Adrenal gland (tissue), 12 donors: ENCODE measurements around the gene LMF1. TPM values are rescaled to one million over a fixed set of nuclear protein-coding genes. Genes with fewer than 3 reads are reported as not detected.
A peak's percentile ranks its signal among the peaks of the same experiment; 100 is the strongest.

Source experiments
- DNase-seq, 7 donors: peaks; one replicate each; pipeline ENCODE4 v3.0.0-alpha.2; 2019 to 2020
- H3K27ac ChIP-seq, 5 donors: fragments of 200-600 bp; sonication (generic) in 4 of 5; 1 replicate in 3 of 5; 2 replicates in 2 of 5; pipeline versions ENCODE4 v1.5.1 to v1.8.0; 2016 to 2020; ENCODE audit warnings: mild to moderate bottlenecking in 1 of 5
- H3K27me3 ChIP-seq: fragments of 200-600 bp; 2 replicates; pipeline ENCODE4 v1.8.0; 2021
- H3K36me3 ChIP-seq, 2 donors: fragments of 200-600 bp; replicated peaks in 1 of 2; 1 replicate in 1 of 2; 2 replicates in 1 of 2; pipeline versions ENCODE4 v1.5.1 to v1.8.0; 2018 to 2022
- H3K4me1 ChIP-seq, 2 donors: fragments of 200-600 bp; replicated peaks in 1 of 2; 1 replicate in 1 of 2; 2 replicates in 1 of 2; pipeline versions ENCODE4 v1.5.1 to v1.8.0; 2018 to 2021
- H3K4me3 ChIP-seq, 4 donors: fragments of 200-600 bp; sonication (generic) in 3 of 4; one replicate each; pipeline ENCODE4 v1.5.1; 2016 to 2018
- H3K9me3 ChIP-seq, 3 donors: fragments of 200-600 bp; sonication (generic) in 1 of 3; replicated peaks in 1 of 3; 1 replicate in 2 of 3; 2 replicates in 1 of 3; pipeline versions ENCODE4 v1.5.1 to v1.8.0; 2016 to 2021
- POLR2A ChIP-seq, 2 donors: fragments of 450-650 bp; IDR thresholded peaks; one replicate each; pipeline ENCODE4 v1.6.1; 2017; ENCODE audit warnings: antibody characterized with exemption in 2 of 2, mild to moderate bottlenecking in 2 of 2, moderate library complexity in 1 of 2
- WGBS, 4 donors: extraction: QIAGEN DNeasy Blood & Tissue Kit in 2 of 4; methylation state at CpG; one replicate each; pipeline versions ENCODE4 v1.1.5 to v1.1.7; 2013 to 2017; 5-methylcytosine and 5-hydroxymethylcytosine counted together
- intact Hi-C, 2 donors: fragments of 100-400 bp; cut with DNase I; formaldehyde crosslinking; loops; one replicate each; pipeline versions ENCODE4 v1.14.1 to v1.15.0; 2022 to 2023
- polyA plus RNA-seq, 3 donors: library from polyadenylated mRNA; stranded (reverse); fragments of 200-250 nt in 2 of 3; fragments of 350-450 nt in 1 of 3; fragmentation: Illumina TruSeq in 1 of 3; extraction: RNeasy Lipid Tissue Mini Kit (QIAGEN cat#74804) in 1 of 3; gene quantifications; one replicate each; pipeline ENCODE4 v1.2.3, GENCODE V29; 2013 to 2014
- total RNA-seq, 9 donors: library from RNA; depleted of rRNA in 4 of 9; stranded (reverse); fragments of >200 nt in 4 of 9; fragments of 120-200 nt in 1 of 9; fragmentation: NEBNext Ultra II Directional in 1 of 9; extraction: Animal tissue kit (Norgen Biotek cat#: 25700) in 1 of 9; gene quantifications; one replicate each; pipeline versions ENCODE4 v1.1.0 to v1.2.4, GENCODE V29; 2013 to 2023
- TF ChIP-seq, protein P1 (sequence below), 6 experiments: fragments of 450-650 bp in 4 of 6; fragments of 200-600 bp in 2 of 6; sonication (generic) in 1 of 6; IDR thresholded peaks; 1 replicate in 5 of 6; 2 replicates in 1 of 6; pipeline versions ENCODE4 v1.5.1 to v1.8.0; 2016 to 2021; ENCODE audit warnings: antibody characterized with exemption in 6 of 6, mild to moderate bottlenecking in 2 of 6, moderate library complexity in 1 of 6
- donor health status: healthy with polysubstance abuse.
- donor health status: Bipolar disorder and iron deficiency.
- donor health status: DM: yes; HTN: yes; CAD: no.
- donor health status: DM: no; HTN: no; CAD: no.
- donor health status: DM: no; HTN: no; CAD: no.
- donor health status: DM: yes; HTN: yes; CAD: no.

The LMF1 gene
- total and polyA plus RNA-seq, 12 donors = 10.5 to 101 (median 36.3) TPM

DNA sequence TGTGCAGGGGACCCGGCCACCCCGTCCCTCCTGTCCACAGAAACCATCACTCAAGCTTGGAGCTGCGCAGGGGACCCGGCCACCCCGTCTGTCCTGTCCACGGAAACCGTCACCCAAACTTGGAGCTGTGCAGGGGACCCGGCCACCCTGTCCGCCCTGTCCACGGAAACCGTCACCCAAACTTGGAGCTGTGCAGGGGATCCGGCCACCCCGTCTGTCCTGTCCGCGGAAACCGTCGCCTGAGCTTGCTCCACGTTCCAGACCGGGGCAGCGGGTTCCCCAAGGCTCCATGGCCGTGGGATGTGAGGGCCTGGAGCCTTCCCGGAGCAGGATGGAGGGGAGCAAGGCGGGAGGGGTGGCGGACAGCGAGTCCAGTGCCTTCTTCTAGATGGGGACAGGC, 36.0 kb upstream of the LMF1 start:
- no peak for DNase-seq
- H3K4me1 ChIP-seq = peaks cover 0 to 4% of the 10 kb centered on the region in 2 donors
- intact Hi-C loops = no loop called here
- H3K9me3 ChIP-seq = no peaks in the 10 kb centered on the region
- TF ChIP-seq POLR2A (IDR thresholded peaks at IDR 0.05) = no peak
- TF ChIP-seq, protein P1, sequence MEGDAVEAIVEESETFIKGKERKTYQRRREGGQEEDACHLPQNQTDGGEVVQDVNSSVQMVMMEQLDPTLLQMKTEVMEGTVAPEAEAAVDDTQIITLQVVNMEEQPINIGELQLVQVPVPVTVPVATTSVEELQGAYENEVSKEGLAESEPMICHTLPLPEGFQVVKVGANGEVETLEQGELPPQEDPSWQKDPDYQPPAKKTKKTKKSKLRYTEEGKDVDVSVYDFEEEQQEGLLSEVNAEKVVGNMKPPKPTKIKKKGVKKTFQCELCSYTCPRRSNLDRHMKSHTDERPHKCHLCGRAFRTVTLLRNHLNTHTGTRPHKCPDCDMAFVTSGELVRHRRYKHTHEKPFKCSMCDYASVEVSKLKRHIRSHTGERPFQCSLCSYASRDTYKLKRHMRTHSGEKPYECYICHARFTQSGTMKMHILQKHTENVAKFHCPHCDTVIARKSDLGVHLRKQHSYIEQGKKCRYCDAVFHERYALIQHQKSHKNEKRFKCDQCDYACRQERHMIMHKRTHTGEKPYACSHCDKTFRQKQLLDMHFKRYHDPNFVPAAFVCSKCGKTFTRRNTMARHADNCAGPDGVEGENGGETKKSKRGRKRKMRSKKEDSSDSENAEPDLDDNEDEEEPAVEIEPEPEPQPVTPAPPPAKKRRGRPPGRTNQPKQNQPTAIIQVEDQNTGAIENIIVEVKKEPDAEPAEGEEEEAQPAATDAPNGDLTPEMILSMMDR (IDR thresholded peaks at IDR 0.05) = no peak
- H3K27me3 ChIP-seq = peaks cover 8% of the 10 kb centered on the region
- WGBS, 4 donors = 89 to 94% (median 92%) methylated on average over 14 to 25 of the region's 25 CpGs
- no peaks in the 10 kb centered on the region for H3K36me3 ChIP-seq
- no peak overlapping the region for H3K4me3 ChIP-seq
- no peak overlapping the region for H3K27ac ChIP-seq

DNA sequence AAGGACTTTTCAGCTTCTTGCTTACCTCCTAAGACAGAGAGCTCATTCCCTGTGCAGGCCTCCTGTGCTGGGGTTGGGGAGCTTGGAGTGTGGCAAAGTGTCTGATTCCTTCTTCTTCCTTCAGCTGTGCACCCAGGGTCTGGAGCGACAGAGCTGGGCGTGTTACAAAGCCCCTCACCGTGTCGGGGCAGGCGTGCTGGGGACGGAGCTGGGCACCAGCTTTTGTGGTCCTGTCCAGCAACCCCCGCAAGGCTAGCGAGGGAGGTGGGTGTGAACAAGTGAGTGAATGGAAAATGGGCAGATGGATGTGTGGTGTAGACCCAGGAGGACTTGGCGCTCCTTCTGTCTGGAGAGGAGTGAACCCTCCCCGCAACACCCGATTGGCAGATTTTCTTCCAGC, 34.5 kb upstream of the LMF1 start:
- no peak for TF ChIP-seq POLR2A (IDR thresholded peaks at IDR 0.05)
- TF ChIP-seq, protein P1 (IDR thresholded peaks at IDR 0.05) = no peak
- H3K27ac ChIP-seq = no peak overlapping the region
- H3K4me1 ChIP-seq = peaks cover 0 to 4% of the 10 kb centered on the region in 2 donors
- 81 to 89% (median 83%) methylated on average over 11 of the region's 11 CpGs for WGBS, 4 donors
- no peak for DNase-seq
- intact Hi-C loops = no loop called here
- H3K27me3 ChIP-seq = peaks cover 8% of the 10 kb centered on the region
- no peaks in the 10 kb centered on the region for H3K9me3 ChIP-seq
- no peak overlapping the region for H3K4me3 ChIP-seq
- no peaks in the 10 kb centered on the region for H3K36me3 ChIP-seq

DNA sequence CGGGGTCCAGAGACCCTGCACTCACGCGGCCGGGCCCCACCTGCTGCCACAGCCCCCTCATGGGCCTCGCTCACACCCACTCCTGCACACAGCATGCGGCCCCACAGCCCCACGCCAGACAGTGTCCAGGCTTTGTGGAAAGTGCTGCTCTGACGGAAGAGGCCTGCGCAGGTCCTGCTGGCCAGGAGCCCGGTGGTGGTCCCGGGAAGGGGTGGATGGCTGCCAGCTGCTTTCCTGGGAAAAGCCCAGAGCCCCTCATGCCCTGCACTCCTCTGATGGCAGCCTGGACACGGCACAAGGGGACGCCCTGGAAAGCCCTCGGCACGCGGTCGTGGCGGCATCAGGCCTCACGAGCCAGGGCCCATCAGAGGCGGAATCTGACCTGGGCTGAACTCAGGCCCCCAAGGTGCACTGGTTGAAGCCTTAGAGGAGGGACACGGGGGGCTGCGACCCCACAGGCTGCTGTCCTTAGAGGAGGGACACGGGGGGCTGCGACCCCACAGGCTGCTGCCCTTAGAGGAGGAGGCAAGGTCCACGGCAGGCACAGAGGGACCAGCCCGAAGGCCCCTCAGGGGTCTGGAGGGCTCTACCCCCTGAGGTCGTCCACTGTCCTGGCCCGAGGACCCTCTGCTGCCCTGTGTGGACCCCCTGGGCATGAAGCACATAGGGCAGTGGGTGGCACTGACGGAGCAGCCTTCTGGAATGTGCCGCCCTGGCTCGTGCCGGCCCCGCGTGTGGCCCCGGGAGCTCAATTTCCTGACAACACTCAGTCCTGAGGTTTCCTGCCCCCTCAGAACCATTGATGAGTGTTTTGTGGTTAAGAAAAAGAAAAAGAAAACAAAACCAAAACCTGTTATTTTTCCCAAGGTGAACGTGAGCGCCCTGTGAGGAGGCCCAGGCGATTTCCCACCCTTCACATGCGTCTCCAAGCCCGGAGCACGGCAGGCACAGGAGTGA, 32.9 kb upstream of the LMF1 start:
- TF ChIP-seq, protein P1 (IDR thresholded peaks at IDR 0.05) = no peak
- no peak for TF ChIP-seq POLR2A (IDR thresholded peaks at IDR 0.05)
- H3K4me3 ChIP-seq = no peak overlapping the region
- no peak for DNase-seq
- H3K9me3 ChIP-seq = no peaks in the 10 kb centered on the region
- H3K36me3 ChIP-seq = no peaks in the 10 kb centered on the region
- intact Hi-C loops = no loop called here
- peak overlapping the region in 3 of 5 donors; percentile 43 to 87 (median 47) for H3K27ac ChIP-seq
- 71 to 82% (median 79%) methylated on average over 13 to 41 of the region's 41 CpGs for WGBS, 4 donors
- H3K27me3 ChIP-seq = no peaks in the 10 kb centered on the region
- H3K4me1 ChIP-seq = peaks cover 0 to 4% of the 10 kb centered on the region in 2 donors

DNA sequence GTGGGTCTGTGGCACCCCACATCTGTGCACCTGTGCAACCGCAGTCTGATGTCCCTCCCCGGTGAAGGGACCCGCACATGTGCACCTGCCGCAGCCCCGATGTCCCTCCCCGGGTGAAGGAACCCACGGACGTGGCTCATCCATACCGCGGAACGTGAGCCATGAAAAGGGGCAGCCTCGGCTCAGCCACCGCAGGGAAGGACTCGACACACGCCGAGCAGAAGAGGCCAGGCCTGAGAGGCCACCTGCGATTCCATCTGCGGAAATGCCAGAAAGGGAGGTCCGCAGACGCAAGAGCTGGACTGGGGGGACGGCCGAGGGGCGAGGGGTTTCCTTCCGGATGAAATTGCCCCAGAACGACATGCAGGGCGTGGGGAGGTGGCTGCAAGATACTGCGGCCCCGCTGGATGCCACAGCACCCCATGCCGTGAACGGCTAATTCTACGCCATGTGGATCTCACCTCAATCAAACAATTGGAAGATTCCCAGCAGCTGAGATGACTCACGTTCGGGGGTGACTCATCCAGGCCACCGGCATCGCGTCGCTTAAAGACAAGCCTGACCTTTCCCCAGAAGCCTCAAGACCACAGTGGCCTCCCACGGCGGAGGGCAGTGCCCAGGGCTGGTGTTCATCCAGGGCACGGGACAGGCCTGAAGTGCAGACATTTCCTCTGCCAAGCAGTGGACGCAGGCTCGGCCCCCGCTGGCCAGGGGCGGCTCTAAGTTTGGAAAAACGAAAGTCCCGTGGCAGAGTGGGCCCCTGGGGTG, 31.8 kb upstream of the LMF1 start:
- Histone ChIP-seq H3K4me3 (no peak overlapping the region), H3K9me3 (no peaks in the 10 kb centered on the region), H3K4me1 (peaks cover 0 to 4% of the 10 kb centered on the region in 2 donors), H3K27me3 (no peaks in the 10 kb centered on the region), H3K36me3 (no peaks in the 10 kb centered on the region), H3K27ac (peak overlapping the region in 3 of 5 donors; percentile 43 to 87 (median 47))
- TF ChIP-seq, protein P1 (IDR thresholded peaks at IDR 0.05) = no peak
- peak in 1 of 2 donors; percentile 46 for TF ChIP-seq POLR2A (IDR thresholded peaks at IDR 0.05)
- DNase-seq = peak; percentile 85 to 94 (median 91)
- intact Hi-C loops = no loop called here
- WGBS, 4 donors = 54 to 64% (median 59%) methylated on average over 34 to 46 of the region's 46 CpGs
